ENCODE results near the gene KPTN.

- TF ChIP-seq CTCF (IDR thresholded peaks at IDR 0.05; ENCODE audit: poor library complexity) (no peak), EZH2 (IDR thresholded peaks at IDR 0.05; ENCODE audit: borderline replicate concordance) (no peak)
These were observed 30.3 kb upstream of the KPTN start for GRCh38 chr19:47514151-47514868.

Measured in hepatocyte (in vitro differentiated cells).